ENCODE results near the gene MT1G.

MT1G gene

DNA sequence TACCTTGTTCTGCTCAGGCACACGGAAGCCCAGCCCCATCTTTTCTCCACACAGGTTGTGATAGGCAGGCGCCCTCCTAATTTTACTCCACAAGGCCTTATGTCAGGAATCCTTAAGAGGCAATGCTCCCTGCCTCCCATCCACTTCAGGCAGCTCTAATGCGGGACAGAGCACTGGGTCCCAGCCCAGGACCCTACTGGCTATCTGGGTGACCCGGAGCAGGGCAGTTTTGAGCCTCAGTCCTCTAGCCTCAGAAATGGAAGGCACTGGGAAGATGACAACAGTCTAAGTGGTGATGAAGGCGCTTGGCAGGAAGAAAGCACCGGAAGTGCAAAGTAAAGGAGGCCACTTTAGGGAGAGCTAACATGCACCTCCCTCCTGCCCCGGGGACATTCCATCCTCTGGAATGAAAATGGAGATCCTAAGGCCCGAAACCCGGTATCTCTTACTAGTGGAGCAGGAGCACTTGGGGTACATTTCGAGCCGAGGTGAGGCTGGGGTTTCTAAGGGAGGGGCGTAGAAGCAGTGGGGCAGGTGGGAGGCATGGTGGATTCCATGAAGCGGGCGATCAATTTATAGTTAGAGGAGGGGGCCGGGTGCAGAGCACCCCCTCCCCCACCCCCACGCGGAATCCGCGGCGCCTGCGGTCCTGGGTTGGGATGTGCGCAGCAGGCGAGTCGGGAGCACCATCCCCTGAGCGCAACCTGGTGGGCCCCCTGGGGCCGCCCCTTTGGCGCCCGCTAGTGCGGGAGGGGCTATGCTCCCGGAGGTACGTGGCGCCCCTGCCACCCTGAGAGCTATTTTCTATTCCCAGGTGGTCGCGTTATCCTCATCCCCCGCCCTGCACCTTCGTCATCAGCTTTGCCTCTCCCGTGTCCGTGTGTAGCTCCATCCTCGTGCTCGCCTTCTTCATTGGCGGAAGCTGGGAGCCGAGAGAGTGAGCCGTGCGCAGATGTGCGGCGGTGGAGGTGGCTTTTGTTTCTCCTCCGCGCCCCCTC lies 5.2 kb downstream of the MT1G start:
- peak; percentile 25 for DNase-seq

DNA sequence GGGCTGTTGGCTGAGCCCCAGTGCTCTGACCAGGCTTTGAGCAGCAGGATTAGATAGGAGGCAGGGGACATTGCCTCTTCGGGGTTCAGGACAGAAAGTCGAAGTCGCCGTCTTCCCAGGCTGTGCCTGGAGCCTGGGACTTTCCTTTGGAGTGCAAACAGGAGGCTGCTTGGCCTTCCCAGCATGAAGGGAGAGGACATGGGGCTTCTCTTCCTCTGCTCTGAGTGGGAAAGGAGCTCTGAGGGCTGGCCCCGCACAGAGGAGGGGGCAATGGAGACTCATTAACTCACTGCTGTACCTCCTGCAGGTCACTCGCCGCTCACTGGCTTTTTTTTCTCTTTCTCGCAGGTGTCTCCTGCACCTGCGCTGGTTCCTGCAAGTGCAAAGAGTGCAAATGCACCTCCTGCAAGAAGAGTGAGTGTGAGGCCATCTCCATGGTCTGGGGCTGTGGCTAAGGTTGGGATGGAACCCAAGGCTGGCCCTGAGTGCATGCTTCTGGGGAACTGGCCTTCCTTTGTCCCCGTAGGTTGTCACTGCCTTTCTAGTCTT lies 9.5 kb downstream of the MT1G start:
- no peak for DNase-seq

DNA sequence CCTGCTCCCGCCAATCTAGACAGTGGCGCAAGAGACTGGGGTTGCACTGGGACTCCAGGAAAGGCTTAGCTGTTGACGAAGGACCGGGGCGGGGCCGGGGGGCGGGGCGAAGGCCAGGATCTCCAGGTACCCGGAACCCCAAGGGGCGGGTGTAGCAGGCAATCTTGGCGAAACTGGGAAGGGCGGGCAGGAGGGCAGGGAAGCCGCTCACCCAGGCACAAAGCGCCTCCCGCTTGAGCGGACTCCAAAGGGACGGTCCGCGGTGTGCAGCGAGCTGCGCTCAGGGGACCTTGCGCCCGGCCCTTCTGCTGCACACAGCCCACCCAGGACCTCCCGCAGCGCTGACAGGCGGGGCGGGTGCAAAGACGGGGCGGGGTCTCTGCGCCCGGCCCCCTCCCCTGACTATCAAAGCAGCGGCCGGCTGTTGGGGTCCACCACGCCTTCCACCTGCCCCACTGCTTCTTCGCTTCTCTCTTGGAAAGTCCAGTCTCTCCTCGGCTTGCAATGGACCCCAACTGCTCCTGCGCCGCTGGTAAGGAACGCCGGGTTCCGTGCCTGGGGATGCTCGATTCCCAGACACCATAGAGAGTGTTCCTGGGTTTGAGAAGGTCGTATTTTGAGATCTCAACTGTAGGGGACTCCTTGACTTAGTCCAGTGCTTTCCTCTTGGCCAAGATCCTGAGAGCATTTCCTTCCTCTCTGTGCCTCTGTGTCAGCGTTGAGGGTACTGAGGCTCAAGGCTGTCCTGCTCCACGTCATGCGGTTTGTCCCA lies 10.1 kb downstream of the MT1G start, which contains the start of gene MT1F:
Gene MT1F, plus strand, starts transcription at position 405 of the 772 bp plus-strand sequence. Its CDS starts 100 bp downstream, at position 505.
- peak; percentile 70 for DNase-seq

DNA sequence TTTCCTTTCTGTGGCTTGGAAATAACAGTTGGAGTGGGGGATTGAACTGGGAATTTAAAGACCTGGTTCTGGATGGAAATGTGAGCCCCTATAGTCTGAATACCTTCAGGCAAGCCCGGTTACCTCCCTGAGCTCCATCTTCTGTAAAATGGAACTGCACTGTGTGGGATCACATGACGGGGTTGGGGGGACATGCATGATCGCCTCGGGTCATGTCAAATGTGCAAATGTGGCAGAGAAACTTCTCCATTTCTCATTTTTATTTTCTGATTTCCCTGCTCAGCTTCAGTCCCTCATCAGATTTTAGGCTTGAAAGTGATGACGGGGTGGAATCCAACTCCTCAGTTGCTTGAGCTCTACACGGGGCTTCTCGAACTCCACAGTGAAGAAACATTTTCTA lies 14.6 kb downstream of the MT1G start:
- no peak for DNase-seq

DNA sequence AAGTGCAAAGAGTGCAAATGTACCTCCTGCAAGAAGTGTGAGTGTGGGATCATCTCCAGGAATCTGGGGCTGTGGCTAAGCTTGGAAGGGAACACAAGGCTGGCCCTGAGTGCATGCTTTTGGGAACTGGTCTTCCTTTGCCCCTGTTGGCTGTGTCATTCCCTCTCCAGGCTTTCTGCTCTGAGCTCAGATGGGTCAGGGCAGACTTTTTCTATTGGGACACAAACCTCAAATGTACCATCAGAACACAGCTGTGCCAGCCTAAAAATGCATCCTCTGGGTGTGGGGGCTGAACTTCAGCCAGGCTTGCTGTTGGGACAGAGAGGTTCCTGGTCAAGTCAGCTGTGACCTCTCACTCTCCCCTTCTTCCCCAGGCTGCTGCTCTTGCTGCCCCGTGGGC lies 15.3 kb downstream of the MT1G start:
- DNase-seq = no peak

DNA sequence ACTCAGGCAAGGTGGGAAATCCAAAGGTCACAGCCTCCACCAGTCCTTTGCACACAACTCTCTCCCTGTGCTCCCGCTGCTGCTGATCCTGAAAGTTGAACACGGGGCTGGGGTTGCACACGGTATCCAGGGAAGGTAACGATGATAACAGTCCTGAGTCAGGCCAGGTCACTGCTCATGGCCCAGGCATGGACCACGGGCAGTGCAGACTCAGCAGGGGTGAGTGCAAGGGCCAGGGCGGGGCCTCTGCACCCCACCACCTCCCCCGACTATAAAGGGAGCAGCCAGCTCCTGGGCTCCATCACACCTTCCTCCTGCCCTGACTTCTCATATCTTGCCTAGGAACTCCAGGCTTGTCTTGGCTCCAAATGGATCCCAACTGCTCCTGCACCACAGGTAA lies 16.3 kb downstream of the MT1G start, which contains the start of gene MT1B:
Gene MT1B, plus strand, starts transcription at position 301 of the 400 bp plus-strand sequence. Its CDS starts 68 bp downstream, at position 369.
- DNase-seq = no peak

GRCh38 chr16:56649820-56650219 lies 18.0 kb downstream of the MT1G start:
- DNase-seq = no peak

- DNase-seq = no peak
Measured at GRCh38 chr16:56649271-56649670, 18.6 kb downstream of the MT1G start.

DNA sequence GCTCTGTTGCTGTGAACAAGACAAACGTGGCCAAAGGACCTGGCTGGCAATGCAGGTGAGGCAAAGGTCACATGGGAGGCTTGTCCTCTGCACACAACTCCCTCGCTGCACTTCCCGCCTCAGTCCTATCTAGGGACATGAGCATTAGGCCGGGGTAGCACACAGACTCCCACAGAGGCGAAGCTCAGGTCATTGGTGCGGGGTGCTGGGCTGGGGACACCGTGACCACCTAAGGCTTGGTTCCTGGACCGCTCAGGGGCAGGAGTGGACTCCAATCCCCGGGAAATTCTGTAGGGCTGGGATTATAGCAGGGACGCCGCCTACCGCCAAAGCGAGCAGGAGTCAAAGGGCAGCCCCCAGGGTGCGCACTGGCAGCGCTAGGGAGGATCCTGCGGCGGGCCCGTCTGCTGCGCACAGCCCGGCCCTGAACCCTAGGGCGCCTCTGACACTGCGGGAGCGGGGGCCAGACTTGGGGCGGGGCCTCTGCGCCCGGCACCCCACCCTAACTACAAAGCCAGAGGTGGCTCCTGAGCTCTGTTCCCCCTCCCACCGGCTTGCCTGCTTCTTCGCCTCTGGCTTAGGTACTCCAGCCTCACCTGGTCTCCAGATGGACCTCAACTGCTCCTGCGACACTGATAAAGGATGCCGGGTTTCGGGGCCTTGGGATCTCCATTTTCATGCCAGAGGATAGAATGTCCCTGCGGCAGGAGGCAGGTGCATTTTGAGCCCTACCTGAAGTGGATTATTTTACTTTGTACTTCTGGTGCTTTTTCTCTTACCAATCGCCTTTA lies 20.0 kb downstream of the MT1G start:
- no peak for DNase-seq

DNA sequence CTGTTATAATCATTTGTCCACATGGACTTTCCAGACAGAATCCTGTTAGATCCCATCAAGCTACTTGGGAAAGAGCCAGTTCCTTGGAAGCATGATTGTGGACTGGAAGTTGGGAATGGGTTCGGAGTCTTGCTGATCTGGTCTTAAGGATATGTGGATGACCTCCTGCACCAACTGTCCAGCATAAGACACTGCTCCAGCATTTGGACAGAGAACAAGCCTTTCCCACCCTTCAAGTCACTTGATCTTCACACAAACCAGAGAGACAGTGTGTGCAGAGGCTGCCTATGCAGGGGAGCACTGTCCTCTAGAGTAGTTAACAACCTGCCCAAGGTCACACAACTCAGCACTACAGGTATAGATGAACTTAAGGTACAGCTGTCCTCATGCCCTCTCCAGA lies 22.0 kb downstream of the MT1G start:
- DNase-seq = no peak

DNA sequence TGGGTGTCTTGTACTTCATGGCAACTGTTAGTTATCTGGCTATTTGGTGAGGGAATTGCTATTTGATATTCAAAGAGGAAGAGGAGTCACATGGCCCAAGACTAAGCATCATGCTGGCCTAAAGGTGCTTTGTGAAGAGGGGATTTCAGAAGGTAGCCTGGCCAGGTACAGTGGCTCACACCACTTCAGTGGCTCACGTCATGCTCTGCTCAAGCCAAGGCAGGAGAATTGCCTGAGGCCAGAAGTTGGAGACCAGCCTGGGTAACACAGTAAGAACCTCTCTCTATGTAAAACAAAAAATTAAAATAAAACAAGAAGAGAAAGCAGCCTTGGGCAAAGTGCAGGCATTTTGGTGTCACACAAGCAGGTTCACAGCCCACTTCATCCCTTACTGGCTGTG lies 22.6 kb downstream of the MT1G start:
- DNase-seq = no peak

GRCh38 chr16:56643833-56644232 lies 24.0 kb downstream of the MT1G start:
- no peak for DNase-seq

GRCh38 chr16:56643080-56643778 lies 24.6 kb downstream of the MT1G start:
- peak; percentile 82 for DNase-seq

DNA sequence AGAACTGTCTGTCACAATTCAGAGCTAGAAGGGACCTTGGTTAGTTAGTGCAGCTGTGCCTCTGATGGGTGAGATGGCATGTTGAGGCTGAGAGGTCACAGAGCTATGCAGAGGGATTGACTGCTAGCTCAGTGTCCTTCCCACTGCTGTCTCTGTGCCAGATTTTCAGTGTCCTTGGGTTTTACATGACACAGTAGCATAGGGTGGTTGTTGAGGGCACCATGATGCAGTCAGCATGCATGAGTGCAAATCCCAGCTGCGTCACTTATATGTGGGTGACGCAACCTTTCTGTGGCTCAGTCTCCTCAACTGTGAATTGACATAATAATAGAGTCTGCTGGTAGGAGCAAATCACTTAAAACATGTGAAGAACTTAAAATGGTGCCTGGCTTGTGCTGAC lies 26.7 kb downstream of the MT1G start:
- no peak for DNase-seq

- no peak for DNase-seq
Measured at GRCh38 chr16:56640076-56640475, 27.8 kb downstream of the MT1G start.

DNA sequence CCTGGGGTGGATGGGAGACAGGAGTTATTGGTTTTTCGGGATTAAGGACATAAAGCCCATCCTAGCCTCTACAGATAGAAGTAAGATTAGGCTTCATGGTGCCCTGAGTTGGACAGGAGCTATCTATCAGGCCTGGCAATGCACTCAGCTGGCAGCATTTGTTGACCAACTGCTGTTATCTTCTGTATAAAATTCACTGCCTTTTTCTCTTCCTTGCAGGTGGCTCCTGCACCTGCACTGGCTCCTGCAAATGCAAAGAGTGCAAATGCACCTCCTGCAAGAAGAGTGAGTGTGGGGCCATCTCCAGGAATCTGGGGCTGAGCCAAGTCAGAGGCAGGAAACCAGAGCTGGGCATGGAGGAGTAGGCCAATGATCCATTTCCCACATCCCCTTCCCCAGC lies 28.8 kb downstream of the MT1G start:
- no peak for DNase-seq

GRCh38 chr16:56637814-56638750 lies 29.8 kb downstream of the MT1G start, which contains the start of gene MT1A:
TSS of gene MT1A (plus strand) at chr16:56638666. CDS start at chr16:56638739, 73 bp downstream.
- DNase-seq = no peak

- DNase-seq = no peak
Measured at GRCh38 chr16:56636616-56637413, 31.1 kb downstream of the MT1G start.

- DNase-seq = no peak
Measured at GRCh38 chr16:56635441-56635967, 32.4 kb downstream of the MT1G start.

All from CD4-positive, alpha-beta T cell treated with Interleukin-10 for 1 hour (primary cell).